Renal cortical epithelial cell (primary cell): ENCODE results near the gene ADGRB2. TPM values are rescaled to one million over a fixed set of nuclear protein-coding genes. Genes with fewer than 3 reads are reported as not detected.

Source experiments
- DNase-seq: peaks from one replicate; pipeline ENCODE4 v3.0.0-alpha.2; 2011; ENCODE audit warnings: low read depth
- total RNA-seq: library from RNA; depleted of rRNA; stranded (reverse); fragments of >200 nt; gene quantifications from 2 replicates; pipeline ENCODE4 v1.2.3, GENCODE V29; 2014

Gene ADGRB2
- total RNA-seq, 1 donor from 2014 or later: 8.0 TPM

GRCh38 chr1:31795096-31795675, 31.0 kb upstream of the ADGRB2 start:
- no peak for DNase-seq

DNA sequence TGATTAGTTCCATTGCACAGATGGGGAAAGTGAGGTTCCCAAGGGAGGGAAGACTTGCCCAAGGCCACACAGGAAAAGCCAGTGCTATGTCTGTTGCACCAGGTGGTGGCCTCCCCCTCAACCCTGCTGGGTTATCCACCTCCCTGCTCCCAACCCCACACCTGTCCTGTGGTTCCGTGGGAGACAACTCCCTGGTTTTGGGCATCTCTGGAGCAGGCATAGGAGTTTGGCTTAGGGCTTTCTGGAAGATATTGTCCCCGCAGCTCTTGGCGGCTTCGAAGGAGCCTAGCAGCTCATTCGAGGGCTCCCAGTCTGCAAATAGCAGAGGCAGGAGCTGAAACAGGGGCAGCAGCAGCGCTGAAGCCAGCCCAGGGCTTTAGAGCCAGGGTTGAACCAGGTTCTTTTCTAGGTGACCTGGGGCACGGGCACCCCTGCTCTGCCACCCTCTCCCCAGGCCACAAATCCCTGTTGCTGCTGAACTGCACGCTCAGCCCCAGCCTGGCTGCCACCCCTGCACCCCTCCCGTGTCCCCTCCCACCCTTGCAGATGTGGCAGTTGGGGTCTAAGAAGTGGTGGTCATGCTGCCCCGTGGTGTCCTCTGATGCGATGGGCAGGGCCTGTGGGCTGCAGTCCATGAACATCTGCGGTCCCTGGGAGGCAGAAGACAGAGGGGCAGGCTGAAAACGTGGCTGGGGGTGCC, 29.6 kb upstream of the ADGRB2 start:
- no peak for DNase-seq

GRCh38 chr1:31793086-31793485, 28.9 kb upstream of the ADGRB2 start:
- no peak for DNase-seq

DNA sequence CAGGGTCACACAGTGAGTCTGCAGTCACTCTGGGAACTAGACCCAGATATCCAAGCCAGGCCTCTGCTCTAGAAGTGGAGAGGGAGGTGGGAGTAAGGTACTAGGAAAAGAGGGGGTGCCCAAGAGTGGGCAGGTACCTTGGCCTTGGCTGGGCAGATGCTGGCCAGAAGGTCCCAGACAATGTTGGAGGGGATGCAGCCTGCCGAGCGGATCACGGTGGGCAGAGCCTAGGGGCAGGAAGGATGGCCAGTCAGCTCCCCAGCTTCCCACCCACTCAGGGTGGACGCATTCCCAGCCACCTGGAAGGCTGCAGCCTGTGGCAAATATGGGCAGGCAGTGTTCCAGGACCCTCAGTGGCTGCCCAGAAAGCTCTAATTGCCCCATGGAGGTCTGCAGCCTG, 28.4 kb upstream of the ADGRB2 start:
- no peak for DNase-seq

- no peak for DNase-seq
These were observed 28.0 kb upstream of the ADGRB2 start for GRCh38 chr1:31792116-31792515.

DNA sequence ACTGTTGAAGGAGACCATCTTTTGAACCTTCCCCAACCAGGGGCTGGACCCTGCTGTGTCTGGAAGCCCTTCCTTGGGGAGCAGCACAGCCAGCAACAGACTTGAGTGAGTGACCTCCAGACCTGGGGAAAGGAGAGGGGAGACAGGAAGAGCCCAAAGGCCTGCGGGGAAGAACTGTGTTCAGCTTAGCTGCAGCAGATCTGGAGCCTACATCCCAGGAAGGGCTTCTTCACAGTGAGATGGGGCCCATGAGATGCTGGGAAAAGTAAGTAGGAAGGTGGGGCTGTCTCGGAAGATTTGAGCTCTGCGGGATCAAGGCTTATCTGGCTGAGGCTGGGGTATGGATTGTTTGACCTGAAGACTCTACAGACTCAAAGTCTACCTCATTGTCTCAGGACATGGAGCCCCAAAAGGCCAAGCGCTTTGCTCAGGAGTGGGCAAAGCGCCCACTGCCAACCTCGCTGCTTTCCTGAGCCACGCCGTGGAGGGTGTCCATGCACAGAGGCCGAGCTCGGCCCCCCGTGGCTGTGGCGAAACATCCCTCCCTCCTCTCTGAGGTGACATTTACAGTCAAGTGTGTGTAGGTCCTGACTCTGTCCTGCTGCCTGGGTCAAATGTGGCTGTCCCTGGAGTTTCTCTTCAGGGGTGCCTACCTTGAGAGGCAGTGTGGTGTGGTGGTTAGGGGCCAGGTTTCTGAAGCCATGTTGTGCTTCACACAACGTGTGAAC, 27.2 kb upstream of the ADGRB2 start:
- no peak for DNase-seq

- DNase-seq: no peak
These were observed 26.5 kb upstream of the ADGRB2 start for GRCh38 chr1:31790641-31791091.

- DNase-seq: no peak
These were observed 26.0 kb upstream of the ADGRB2 start for GRCh38 chr1:31790140-31790539.

DNA sequence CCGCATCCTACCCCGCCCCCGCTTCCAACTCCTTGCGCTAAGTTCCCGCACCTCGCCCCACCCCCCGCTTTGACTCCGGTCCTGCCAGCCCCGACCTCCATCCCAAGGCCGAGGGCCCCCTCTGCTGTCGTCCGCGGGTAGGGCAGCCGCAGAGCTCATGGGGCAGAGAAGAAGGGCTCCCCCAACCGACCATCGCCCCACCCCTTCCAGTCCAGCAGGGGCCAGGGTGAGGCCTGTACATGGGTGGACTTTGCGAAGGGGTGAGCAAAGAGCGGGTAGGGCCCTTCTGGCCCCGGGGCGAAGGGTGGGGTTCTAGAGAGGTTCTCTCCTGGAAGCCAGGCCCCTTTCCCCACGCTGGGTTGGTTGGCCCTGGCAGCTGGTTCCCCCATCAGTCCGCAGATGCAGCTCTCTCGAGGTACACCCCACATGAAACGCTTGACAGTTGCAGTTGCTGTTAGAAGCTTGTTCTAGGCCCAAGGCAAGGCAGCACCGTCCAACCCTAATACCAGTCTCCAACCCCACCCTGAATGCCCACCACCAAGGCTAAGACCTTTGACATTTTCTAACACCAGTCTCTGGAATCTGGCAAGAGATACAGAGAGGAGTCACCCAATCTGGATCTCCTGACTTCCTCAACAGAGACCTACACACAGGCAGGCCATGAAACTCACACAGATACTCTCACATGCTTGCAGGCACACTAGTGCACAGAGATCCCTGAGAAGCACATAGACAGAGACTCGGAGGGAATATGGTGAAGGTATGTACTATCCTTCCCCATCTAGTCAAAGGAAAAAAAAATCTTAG, 25.3 kb upstream of the ADGRB2 start:
- DNase-seq: peak; percentile 60

GRCh38 chr1:31788825-31789256, 24.7 kb upstream of the ADGRB2 start:
- DNase-seq: peak; percentile 45

- DNase-seq: peak; percentile 74
These were observed 24.1 kb upstream of the ADGRB2 start for GRCh38 chr1:31788138-31788824.

DNA sequence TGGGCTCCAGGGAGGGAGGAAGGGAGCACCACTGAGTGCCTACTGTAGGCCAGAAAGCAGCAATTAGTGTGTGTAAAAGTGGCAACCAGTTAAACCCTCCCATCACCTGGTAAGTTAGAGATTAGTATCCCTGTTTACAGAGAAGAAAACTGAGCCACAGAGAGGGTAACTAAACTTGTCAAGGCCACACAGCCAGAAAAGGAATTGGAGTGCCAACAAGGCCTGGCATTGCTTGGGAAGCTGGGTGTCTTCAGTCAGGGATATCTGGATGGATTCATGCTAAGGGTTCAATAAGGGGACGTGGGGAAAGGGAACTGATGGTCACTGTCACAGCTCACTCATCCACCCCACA, 23.6 kb upstream of the ADGRB2 start:
- DNase-seq: no peak

- DNase-seq: no peak
These were observed 23.1 kb upstream of the ADGRB2 start for GRCh38 chr1:31787261-31787660.

DNA sequence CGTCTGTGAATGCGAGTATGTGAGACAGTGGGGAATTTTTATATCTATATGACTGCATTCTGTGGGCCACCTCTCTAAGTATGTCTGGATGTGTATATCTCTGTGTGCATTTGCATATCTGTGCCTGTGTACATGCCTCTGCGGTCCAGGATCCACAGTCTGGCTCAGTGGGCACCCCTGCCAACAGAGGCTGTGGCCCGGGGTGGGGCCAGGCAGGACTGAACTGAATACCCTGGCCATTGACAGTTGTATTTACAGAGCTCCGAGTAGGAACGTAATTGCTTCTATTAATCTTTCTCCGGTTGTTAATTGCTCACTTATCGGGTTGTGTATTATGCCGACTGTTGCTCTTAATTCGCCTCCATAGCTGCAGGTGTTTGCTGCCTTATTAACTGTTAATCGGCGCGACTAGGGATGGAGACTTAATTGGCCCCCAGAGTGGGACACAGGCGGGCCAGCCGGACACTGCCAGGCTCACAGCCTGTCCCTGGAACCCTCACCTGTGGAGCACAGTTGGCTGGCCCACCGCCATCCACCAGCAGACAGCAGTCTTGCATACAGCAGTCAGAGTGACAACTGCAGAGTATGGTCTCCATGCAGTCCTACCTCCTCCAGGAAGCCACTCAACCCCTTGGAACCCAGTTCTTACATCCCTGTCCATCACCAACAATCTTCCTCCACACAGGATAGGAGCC, 22.4 kb upstream of the ADGRB2 start:
- DNase-seq: no peak

- no peak for DNase-seq
These were observed 21.8 kb upstream of the ADGRB2 start for GRCh38 chr1:31785947-31786290.

GRCh38 chr1:31785020-31785946, 21.1 kb upstream of the ADGRB2 start:
- DNase-seq: no peak

- DNase-seq: no peak
These were observed 20.3 kb upstream of the ADGRB2 start for GRCh38 chr1:31784356-31785019.

GRCh38 chr1:31783846-31784245, 19.7 kb upstream of the ADGRB2 start:
- DNase-seq: no peak
